Motor neuron (in vitro differentiated cells): Measurements from ENCODE around the gene MDH1B. TPM values are rescaled to one million over a fixed set of nuclear protein-coding genes. Genes with fewer than 3 reads are reported as not detected.
"Not testable (repeated sequence)": the region's sequence is repeated elsewhere in the genome, so short reads cannot be mapped to it uniquely, and the experiment has no call there.

Experiments
- ATAC-seq, 8 experiments: fragments of 200-7000 bp; cut with Tn5 transposase; replicated peaks in 6 of 8; 2 replicates each; pipeline ENCODE4 v1.8.0; 2021; ENCODE audit warnings: mild to moderate bottlenecking in 8 of 8, moderate library complexity in 8 of 8
- H3K27ac ChIP-seq, 2 donors: fragments of 250-450 bp; sonication (Bioruptor Pico); 2 replicates each; pipeline ENCODE4 v1.9.0; 2021; ENCODE audit warnings: antibody characterized with exemption in 2 of 2, mild to moderate bottlenecking in 2 of 2, moderate library complexity in 1 of 2
- H3K4me1 ChIP-seq, 2 donors: fragments of 250-450 bp; sonication (Bioruptor Pico); replicated peaks in 1 of 2; 2 replicates each; pipeline ENCODE4 v1.6.1; 2021; ENCODE audit warnings: antibody characterized with exemption in 2 of 2, mild to moderate bottlenecking in 2 of 2, moderate library complexity in 1 of 2
- H3K4me3 ChIP-seq, 5 donors: fragments of 250-450 bp; sonication (Bioruptor Pico); 2 replicates each; pipeline ENCODE4 v1.9.0; 2021; ENCODE audit warnings: antibody characterized with exemption in 5 of 5, mild to moderate bottlenecking in 5 of 5, moderate library complexity in 4 of 5
- WGBS, 10 experiments: fragments of 450-650 bp; shearing (Covaris generic); methylation state at CpG; one replicate each; pipeline ENCODE4 v1.0.0; 2022; 5-methylcytosine and 5-hydroxymethylcytosine counted together
- in situ Hi-C, 9 experiments: fragments of 400-800 bp; cut with MboI; loops; one replicate each; pipeline ENCODE4 v1.15.0; 2021; ENCODE audit warnings: low sequenced_read_pairs in 9 of 9, low pct_unique_long_range_greater_than_20kb in 2 of 9; ENCODE audit not compliant: unreplicated experiment in 9 of 9
- total RNA-seq, 8 experiments: library from RNA; unstranded; fragments of 300-600 nt; gene quantifications; 2 replicates each; pipeline versions ENCODE4 v1.2.3 to v1.2.4, GENCODE V29; 2022

The MDH1B gene
- 10 to 100 TPM in 1 of 8 experiments, 1 to 10 TPM in 7; 3.9 to 20.2 (median 4.4) TPM for total RNA-seq

GRCh38 chr2:206765242-206766056 lies at the start of gene MDH1B, which contains the start of gene FASTKD2:
Gene MDH1B (minus strand): TSS chr2:206765328. CDS start chr2:206765271, 57 bp downstream.
Gene FASTKD2 (plus strand): TSS chr2:206765606. CDS start chr2:206766694, 1,088 bp downstream.
- Histone ChIP-seq H3K4me1 (peaks cover 5 to 13% of the 10 kb centered on the region in 2 donors), H3K27ac (peak within 1 kb of the TSS; percentile 84 to 92), H3K4me3 (peak within 1 kb of the TSS; percentile 59 to 99 (median 64))
- in situ Hi-C loops = loop anchor here in 2 of 9 experiments (25.0 kb wide), 1 partner anchor 203 kb away; no protein-coding TSS in a partner anchor
- 0 to 1% (median 0%) methylated on average over 2 to 42 of the region's 46 CpGs for WGBS, 10 experiments
- peak; percentile 88 to 96 (median 95) for ATAC-seq

GRCh38 chr2:206814498-206814897 lies 49.4 kb upstream of the MDH1B start:
- ATAC-seq = peak in 5 of 8 experiments; percentile 19 to 96 (median 84)
- no peaks in the 10 kb centered on the region for H3K4me1 ChIP-seq
- no peak overlapping the region for H3K4me3 ChIP-seq
- in situ Hi-C loops = no loop called here
- H3K27ac ChIP-seq = no peak overlapping the region

DNA sequence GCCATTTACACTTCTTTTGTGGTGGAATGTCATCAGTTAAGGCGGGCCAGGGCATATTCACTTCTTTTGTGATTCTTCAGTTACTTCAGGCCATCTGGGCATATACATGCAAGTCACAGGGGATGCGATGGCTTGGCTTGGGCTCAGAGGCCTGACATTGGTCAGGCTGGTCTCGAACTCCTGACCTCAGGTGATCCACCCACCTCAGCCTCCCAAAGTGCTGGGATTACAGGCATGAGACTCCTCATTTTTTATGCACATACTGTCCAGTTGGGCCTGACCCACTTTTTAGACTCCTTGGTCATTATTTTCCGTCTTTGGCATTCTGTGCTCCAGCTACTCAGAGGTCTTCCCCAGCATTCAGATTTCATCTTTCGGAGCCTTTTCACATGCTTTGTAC lies 47.3 kb upstream of the MDH1B start:
- H3K27ac ChIP-seq, H3K4me3 ChIP-seq, H3K4me1 ChIP-seq, in situ Hi-C loops: not testable (repeated sequence)
- 20 to 100% (median 100%) methylated on average over 1 to 4 of the region's 5 CpGs; no CpG with 5 or more reads in 5 of the 10 experiments for WGBS, 10 experiments
- peak in 1 of 8 experiments; percentile 13 for ATAC-seq

DNA sequence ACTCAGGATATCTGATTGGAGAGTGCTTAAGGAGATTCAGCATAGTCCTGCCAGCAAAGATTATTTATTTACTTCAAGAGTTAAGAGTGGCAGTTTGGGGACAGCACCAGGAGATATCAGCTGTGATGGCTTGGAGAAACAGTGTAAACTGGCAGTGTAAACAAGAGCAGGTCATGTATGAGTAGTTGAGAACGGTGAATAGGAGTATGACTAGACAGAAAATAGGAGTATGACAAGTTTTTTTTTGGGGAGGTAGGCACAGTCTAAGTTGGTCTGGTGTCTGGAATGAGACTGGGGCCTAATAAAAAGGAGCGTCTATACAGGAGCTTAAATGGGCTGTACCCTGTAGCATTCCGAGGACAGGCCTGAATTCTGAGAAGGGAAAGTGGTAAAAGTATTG lies 42.5 kb upstream of the MDH1B start:
- H3K4me3 ChIP-seq, ATAC-seq, H3K4me1 ChIP-seq, H3K27ac ChIP-seq: not testable (repeated sequence)
- in situ Hi-C loops = loop anchor here in 1 of 9 experiments (10.0 kb wide), 1 partner anchor 667 kb away; no protein-coding TSS in a partner anchor
- WGBS, 10 experiments = 100% methylated on average over 1 of the region's 3 CpGs; no CpG with 5 or more reads in 9 of the 10 experiments

- H3K4me1 ChIP-seq = peaks cover 1 to 10% of the 10 kb centered on the region in 2 donors
- WGBS, 10 experiments = 10 to 94% (median 80%) methylated on average over 1 to 5 of the region's 6 CpGs; no CpG with 5 or more reads in 1 of the 10 experiments
- H3K27ac ChIP-seq = no peak overlapping the region
- ATAC-seq = peak in 3 of 8 experiments; percentile 85 to 97 (median 89)
- in situ Hi-C loops = loop anchor here in 1 of 9 experiments (10.0 kb wide), 1 partner anchor 669 kb away; no protein-coding TSS in a partner anchor
- no peak overlapping the region for H3K4me3 ChIP-seq
Measured at GRCh38 chr2:206805887-206806607, 40.9 kb upstream of the MDH1B start.

- no peak for ATAC-seq
- no peak overlapping the region for H3K4me3 ChIP-seq
- in situ Hi-C loops = loop anchor here in 2 of 9 experiments (5.0 to 10.0 kb wide), 2 partner anchors 670 to 673 kb away; no protein-coding TSS in a partner anchor
- H3K4me1 ChIP-seq = peaks cover 6 to 15% of the 10 kb centered on the region in 2 donors
- WGBS, 10 experiments = 61 to 100% (median 85%) methylated on average over 1 to 5 of the region's 5 CpGs; no CpG with 5 or more reads in 2 of the 10 experiments
- H3K27ac ChIP-seq = no peak overlapping the region
Measured at GRCh38 chr2:206804326-206804725, 39.2 kb upstream of the MDH1B start.

DNA sequence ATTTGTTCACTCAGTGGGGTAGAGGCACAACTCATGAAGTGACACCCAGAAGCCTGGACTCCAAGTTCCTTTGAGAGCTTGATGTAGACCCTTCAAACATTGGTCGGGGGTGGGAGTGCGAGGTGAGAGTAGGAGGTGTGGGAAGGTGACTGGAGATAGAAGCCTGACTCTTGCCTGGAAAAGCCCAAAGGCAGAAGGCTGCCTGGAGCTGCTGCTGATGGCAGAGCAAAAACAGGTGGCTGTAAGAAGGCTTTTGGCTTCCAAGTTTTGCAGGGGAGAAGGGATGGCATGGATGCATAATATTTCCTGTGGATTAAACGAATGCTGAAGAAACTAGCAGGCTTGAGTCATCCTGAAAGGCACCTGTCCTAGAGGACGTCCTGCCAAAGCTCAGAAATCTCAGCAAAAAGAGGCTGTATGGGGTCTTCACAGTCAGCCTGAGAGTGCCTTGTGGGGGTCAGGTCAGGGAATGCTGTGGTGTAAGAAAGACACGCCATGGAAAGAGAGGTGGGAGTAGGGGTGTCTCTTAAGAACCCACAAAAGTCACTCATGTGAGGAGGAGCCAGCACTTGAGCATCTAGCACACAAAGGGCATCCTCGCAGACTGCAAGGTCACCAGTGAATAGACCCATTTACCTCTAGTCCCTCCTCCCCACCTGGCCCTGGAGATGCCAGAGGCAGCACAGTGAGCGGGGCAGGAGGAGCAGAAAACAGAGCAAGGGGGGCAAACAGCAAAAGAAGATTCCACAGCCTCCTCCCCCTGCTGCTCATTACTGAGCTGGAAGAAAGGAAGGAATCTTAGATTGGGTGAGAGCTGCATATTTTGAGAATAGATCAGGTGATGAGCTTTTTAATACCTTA lies 37.8 kb upstream of the MDH1B start:
- 78 to 93% (median 86%) methylated on average over 1 to 7 of the region's 7 CpGs; no CpG with 5 or more reads in 1 of the 10 experiments for WGBS, 10 experiments
- in situ Hi-C loops = loop anchor here in 2 of 9 experiments (5.0 to 10.0 kb wide), 2 partner anchors 672 to 674 kb away; no protein-coding TSS in a partner anchor
- Histone ChIP-seq H3K27ac (no peak overlapping the region), H3K4me1 (peaks cover 6 to 15% of the 10 kb centered on the region in 2 donors), H3K4me3 (no peak overlapping the region)
- ATAC-seq = no peak

GRCh38 chr2:206801418-206802189 lies 36.5 kb upstream of the MDH1B start:
- in situ Hi-C loops = loop anchor here in 2 of 9 experiments (5.0 to 10.0 kb wide), 2 partner anchors 673 to 676 kb away; no protein-coding TSS in a partner anchor
- no peak overlapping the region for H3K4me3 ChIP-seq
- peak in 3 of 8 experiments; percentile 38 to 71 (median 69) for ATAC-seq
- H3K27ac ChIP-seq = no peak overlapping the region
- WGBS, 10 experiments = 37 to 94% (median 75%) methylated on average over 1 to 9 of the region's 9 CpGs; no CpG with 5 or more reads in 1 of the 10 experiments
- peaks cover 6 to 15% of the 10 kb centered on the region in 2 donors for H3K4me1 ChIP-seq

DNA sequence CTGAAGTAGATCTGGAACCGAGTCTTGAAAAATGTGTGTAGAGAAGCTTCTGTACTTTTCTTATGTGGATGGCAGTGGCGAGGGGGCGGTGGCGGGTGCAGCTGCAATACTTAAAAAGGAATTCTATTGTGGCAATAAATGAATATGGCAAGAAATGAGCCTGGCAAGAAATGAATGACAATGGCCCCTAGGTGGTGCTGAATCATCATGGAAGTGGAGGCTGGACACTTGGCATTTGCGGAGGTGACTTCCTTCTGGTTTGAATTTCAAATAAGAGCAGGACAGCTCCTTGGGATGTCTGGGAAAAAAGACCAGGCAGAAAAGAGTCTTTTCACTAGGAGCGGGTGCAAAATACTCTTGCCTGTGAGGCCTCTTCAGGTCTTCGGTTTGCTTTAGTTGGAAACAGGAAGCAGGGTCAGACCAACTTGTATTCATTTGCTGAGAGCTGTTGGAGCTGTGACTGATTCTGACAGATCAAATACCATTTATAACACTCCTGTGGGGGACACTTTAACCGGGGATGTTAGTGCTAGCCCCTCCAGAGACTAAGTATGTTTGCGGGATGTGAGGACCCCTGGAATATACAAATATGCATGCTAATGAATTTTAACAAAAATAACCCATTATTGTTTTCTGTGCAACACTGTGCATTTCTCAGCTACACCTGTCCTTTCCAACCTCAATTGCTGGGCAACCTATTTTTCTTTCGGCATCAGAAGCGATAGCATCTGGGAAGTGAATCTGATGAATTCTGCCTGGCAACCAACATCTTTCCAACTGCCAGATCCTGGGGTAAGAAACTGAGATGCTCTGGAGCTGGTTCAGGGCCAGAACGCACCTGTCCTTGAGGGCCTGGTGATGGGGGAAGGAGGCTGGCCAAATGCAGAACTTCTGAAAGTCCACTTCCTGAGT lies 35.6 kb upstream of the MDH1B start:
- ATAC-seq = peak; percentile 75 to 95 (median 90)
- H3K27ac ChIP-seq = no peak overlapping the region
- H3K4me1 ChIP-seq = peaks cover 6 to 15% of the 10 kb centered on the region in 2 donors
- H3K4me3 ChIP-seq = no peak overlapping the region
- 0 to 100% (median 16%) methylated on average over 2 to 12 of the region's 12 CpGs for WGBS, 10 experiments
- in situ Hi-C loops = loop anchor here in 2 of 9 experiments (5.0 to 10.0 kb wide), 2 partner anchors 674 to 677 kb away; no protein-coding TSS in a partner anchor

GRCh38 chr2:206799083-206799482 lies 34.0 kb upstream of the MDH1B start:
- H3K4me1 ChIP-seq = peaks cover 6 to 15% of the 10 kb centered on the region in 2 donors
- ATAC-seq = peak in 2 of 8 experiments; percentile 9 to 47
- H3K27ac ChIP-seq = no peak overlapping the region
- in situ Hi-C loops = loop anchor here in 7 of 9 experiments (5.0 to 25.0 kb wide), 6 partner anchors 237 to 688 kb away; partner anchors contain the start of gene ADAM23 (in 1 of the 7)
- 20 to 100% (median 88%) methylated on average over 1 to 3 of the region's 3 CpGs for WGBS, 10 experiments
- H3K4me3 ChIP-seq = no peak overlapping the region
